NOMO-1 treated with DMSO at 0.1 percent for 48 hours (cell line): ENCODE measurements around the gene TSPAN18.
A peak's percentile ranks its signal among the peaks of the same experiment; 100 is the strongest.

ENCODE experiments used
- DNase-seq: peaks from one replicate; lab custom pipeline; 2025; ENCODE audit not compliant: unreplicated experiment; lab: John Stamatoyannopoulos, UW

The TSPAN18 gene

GRCh38 chr11:44776551-44777208, 49.9 kb downstream of the TSPAN18 start:
- DNase-seq: no peak

- no peak for DNase-seq
Measured at GRCh38 chr11:44777209-44778194, 50.7 kb downstream of the TSPAN18 start.

GRCh38 chr11:44778195-44779100, 51.7 kb downstream of the TSPAN18 start:
- no peak for DNase-seq

GRCh38 chr11:44779736-44780520, 53.2 kb downstream of the TSPAN18 start:
- no peak for DNase-seq

GRCh38 chr11:44780940-44781631, 54.3 kb downstream of the TSPAN18 start:
- DNase-seq: no peak

GRCh38 chr11:44781655-44782054, 54.9 kb downstream of the TSPAN18 start:
- no peak for DNase-seq

- DNase-seq: no peak
Measured at GRCh38 chr11:44782478-44782877, 55.7 kb downstream of the TSPAN18 start.

GRCh38 chr11:44784436-44784760, 57.6 kb downstream of the TSPAN18 start:
- peak; percentile 62 for DNase-seq

- DNase-seq: no peak
Measured at GRCh38 chr11:44784851-44785250, 58.1 kb downstream of the TSPAN18 start.

- peak; percentile 8 for DNase-seq
Measured at GRCh38 chr11:44785856-44786607, 59.3 kb downstream of the TSPAN18 start.

GRCh38 chr11:44787070-44787469, 60.3 kb downstream of the TSPAN18 start:
- DNase-seq: no peak

GRCh38 chr11:44787981-44788380, 61.2 kb downstream of the TSPAN18 start:
- no peak for DNase-seq

GRCh38 chr11:44788536-44789261, 61.9 kb downstream of the TSPAN18 start:
- DNase-seq: no peak

- no peak for DNase-seq
Measured at GRCh38 chr11:44789496-44789895, 62.7 kb downstream of the TSPAN18 start.

GRCh38 chr11:44790211-44790610, 63.4 kb downstream of the TSPAN18 start:
- DNase-seq: no peak

GRCh38 chr11:44791316-44791925, 64.7 kb downstream of the TSPAN18 start:
- DNase-seq: no peak

- no peak for DNase-seq
Measured at GRCh38 chr11:44792171-44792570, 65.4 kb downstream of the TSPAN18 start.
